Smooth muscle cell of the umbilical artery (primary cell): Measurements from ENCODE around the gene PFN2. TPM values are rescaled to one million over a fixed set of nuclear protein-coding genes. Genes with fewer than 3 reads are reported as not detected.

Source experiments
- total RNA-seq: library from RNA; depleted of rRNA; stranded (reverse); fragments of >200 nt; gene quantifications from 2 replicates; pipeline ENCODE4 v1.2.3, GENCODE V29; 2014

PFN2 gene, protein sequence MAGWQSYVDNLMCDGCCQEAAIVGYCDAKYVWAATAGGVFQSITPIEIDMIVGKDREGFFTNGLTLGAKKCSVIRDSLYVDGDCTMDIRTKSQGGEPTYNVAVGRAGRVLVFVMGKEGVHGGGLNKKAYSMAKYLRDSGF
- total RNA-seq: 287 and 391 TPM in 2 replicates

GRCh38 chr3:149970716-149971402 is at the start of gene PFN2:
Gene PFN2 (minus strand): TSS chr3:149970895. CDS start chr3:149970856, 39 bp downstream.

Other genes with a start within 250 kb of the PFN2 start
- gene COMMD2, start 218.4 kb downstream of the PFN2 start, total RNA-seq: 32.2 and 33.9 TPM in 2 replicates
- gene ANKUB1, start 178.3 kb downstream of the PFN2 start, total RNA-seq: not detected in 2 replicates
- 32.1 and 39.8 TPM in 2 replicates for gene RNF13, start 157.7 kb downstream of the PFN2 start, total RNA-seq